ENCODE data around the gene GCSH.

DNA sequence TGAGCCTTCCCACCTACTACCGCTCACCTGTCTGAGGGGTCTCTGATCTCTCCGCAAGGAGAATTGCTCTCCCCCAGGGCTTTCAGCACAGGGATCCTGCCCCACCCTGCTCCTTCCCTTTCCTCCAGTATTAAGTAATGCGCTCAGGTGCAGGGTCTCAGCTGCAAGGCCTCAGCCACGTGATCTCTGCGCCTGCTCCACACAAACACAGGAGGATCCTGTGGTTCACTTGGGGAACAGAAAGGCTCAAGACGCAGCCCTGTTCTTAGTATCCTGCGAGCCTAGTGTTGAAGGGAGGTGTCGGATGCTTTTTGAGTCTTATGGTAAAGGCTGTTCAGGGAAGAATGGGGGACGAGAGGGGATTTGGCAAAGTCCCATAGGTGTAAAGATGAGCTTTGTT lies 41.6 kb upstream of the GCSH start:
- TF ChIP-seq POLR2A (IDR thresholded peaks at IDR 0.05) = no peak
- TF ChIP-seq, protein P1, sequence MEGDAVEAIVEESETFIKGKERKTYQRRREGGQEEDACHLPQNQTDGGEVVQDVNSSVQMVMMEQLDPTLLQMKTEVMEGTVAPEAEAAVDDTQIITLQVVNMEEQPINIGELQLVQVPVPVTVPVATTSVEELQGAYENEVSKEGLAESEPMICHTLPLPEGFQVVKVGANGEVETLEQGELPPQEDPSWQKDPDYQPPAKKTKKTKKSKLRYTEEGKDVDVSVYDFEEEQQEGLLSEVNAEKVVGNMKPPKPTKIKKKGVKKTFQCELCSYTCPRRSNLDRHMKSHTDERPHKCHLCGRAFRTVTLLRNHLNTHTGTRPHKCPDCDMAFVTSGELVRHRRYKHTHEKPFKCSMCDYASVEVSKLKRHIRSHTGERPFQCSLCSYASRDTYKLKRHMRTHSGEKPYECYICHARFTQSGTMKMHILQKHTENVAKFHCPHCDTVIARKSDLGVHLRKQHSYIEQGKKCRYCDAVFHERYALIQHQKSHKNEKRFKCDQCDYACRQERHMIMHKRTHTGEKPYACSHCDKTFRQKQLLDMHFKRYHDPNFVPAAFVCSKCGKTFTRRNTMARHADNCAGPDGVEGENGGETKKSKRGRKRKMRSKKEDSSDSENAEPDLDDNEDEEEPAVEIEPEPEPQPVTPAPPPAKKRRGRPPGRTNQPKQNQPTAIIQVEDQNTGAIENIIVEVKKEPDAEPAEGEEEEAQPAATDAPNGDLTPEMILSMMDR (IDR thresholded peaks at IDR 0.05) = no peak

Data from lower leg skin (tissue), 3 donors.